ENCODE measurements around the gene TTC38.
"Not testable (repeated sequence)": the region's sequence is repeated elsewhere in the genome, so short reads cannot be mapped to it uniquely, and the experiment has no call there.

The TTC38 gene

GRCh38 chr22:46312056-46312455 lies 44.2 kb downstream of the TTC38 start:
- peaks cover 6% of the 10 kb centered on the region for H3K4me1 ChIP-seq (ENCODE audit: insufficient read depth, low read length, poor library complexity, severe bottlenecking)
- peaks cover 76% of the 10 kb centered on the region; the same call in 1 of the 2 replicates for H3K36me3 ChIP-seq (ENCODE audit: insufficient read depth, low read length)
- H3K4me3 ChIP-seq (ENCODE audit: low read length, poor library complexity, severe bottlenecking), result no peak overlapping the region
- H3F3A ChIP-seq (ENCODE audit: low read depth), result 0 out of 2 replicates have a peak, but pooled peaks cover 2% of the 10 kb centered on the region
- H3K9me2 ChIP-seq (replicated peaks; ENCODE audit: low read depth, low read length), result no peaks in the 10 kb centered on the region
- no peaks in the 10 kb centered on the region for H3K27me3 ChIP-seq (ENCODE audit: insufficient read depth, low read length, poor library complexity, severe bottlenecking)
- peaks cover 11% of the 10 kb centered on the region for H4K20me1 ChIP-seq (ENCODE audit: insufficient read depth, low read length, poor library complexity, severe bottlenecking)
- H3K4me2 ChIP-seq (ENCODE audit: low read depth, low read length, poor library complexity, severe bottlenecking), result no peak overlapping the region
- H2AFZ ChIP-seq (ENCODE audit: low read length), result no peak overlapping the region
- H3K9ac ChIP-seq (ENCODE audit: low read depth, low read length, poor library complexity, severe bottlenecking), result no peak overlapping the region
- peaks cover 70% of the 10 kb centered on the region for H3K79me2 ChIP-seq (ENCODE audit: insufficient read depth, low read length)
- no peak for TF ChIP-seq EZH2phosphoT487 (IDR thresholded peaks at IDR 0.05; ENCODE audit: borderline replicate concordance)
- TF ChIP-seq, protein P1, sequence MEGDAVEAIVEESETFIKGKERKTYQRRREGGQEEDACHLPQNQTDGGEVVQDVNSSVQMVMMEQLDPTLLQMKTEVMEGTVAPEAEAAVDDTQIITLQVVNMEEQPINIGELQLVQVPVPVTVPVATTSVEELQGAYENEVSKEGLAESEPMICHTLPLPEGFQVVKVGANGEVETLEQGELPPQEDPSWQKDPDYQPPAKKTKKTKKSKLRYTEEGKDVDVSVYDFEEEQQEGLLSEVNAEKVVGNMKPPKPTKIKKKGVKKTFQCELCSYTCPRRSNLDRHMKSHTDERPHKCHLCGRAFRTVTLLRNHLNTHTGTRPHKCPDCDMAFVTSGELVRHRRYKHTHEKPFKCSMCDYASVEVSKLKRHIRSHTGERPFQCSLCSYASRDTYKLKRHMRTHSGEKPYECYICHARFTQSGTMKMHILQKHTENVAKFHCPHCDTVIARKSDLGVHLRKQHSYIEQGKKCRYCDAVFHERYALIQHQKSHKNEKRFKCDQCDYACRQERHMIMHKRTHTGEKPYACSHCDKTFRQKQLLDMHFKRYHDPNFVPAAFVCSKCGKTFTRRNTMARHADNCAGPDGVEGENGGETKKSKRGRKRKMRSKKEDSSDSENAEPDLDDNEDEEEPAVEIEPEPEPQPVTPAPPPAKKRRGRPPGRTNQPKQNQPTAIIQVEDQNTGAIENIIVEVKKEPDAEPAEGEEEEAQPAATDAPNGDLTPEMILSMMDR (conservative IDR thresholded peaks at IDR 0.05; ENCODE audit: low read length), result no peak
- H3K9me3 ChIP-seq (ENCODE audit: insufficient read depth, low read depth, low read length), result no peaks in the 10 kb centered on the region

- not testable (repeated sequence) for H2AFZ ChIP-seq (ENCODE audit: low read length); H3K9me2 ChIP-seq (replicated peaks; ENCODE audit: low read depth, low read length); H3K4me2 ChIP-seq (ENCODE audit: low read depth, low read length, poor library complexity, severe bottlenecking); H3K9ac ChIP-seq (ENCODE audit: low read depth, low read length, poor library complexity, severe bottlenecking); H3F3A ChIP-seq (ENCODE audit: low read depth); H3K4me1 ChIP-seq (ENCODE audit: insufficient read depth, low read length, poor library complexity, severe bottlenecking); H3K27me3 ChIP-seq (ENCODE audit: insufficient read depth, low read length, poor library complexity, severe bottlenecking); H3K9me3 ChIP-seq (ENCODE audit: insufficient read depth, low read depth, low read length); H4K20me1 ChIP-seq (ENCODE audit: insufficient read depth, low read length, poor library complexity, severe bottlenecking); H3K4me3 ChIP-seq (ENCODE audit: low read length, poor library complexity, severe bottlenecking)
- peaks cover 70% of the 10 kb centered on the region for H3K79me2 ChIP-seq (ENCODE audit: insufficient read depth, low read length)
- H3K36me3 ChIP-seq (ENCODE audit: insufficient read depth, low read length), result peaks cover 84% of the 10 kb centered on the region; the same call in 1 of the 2 replicates
Observed at GRCh38 chr22:46312848-46313247, 45.0 kb downstream of the TTC38 start.

- peaks cover 69% of the 10 kb centered on the region for H3K79me2 ChIP-seq (ENCODE audit: insufficient read depth, low read length)
- peaks cover 27% of the 10 kb centered on the region for H4K20me1 ChIP-seq (ENCODE audit: insufficient read depth, low read length, poor library complexity, severe bottlenecking)
- no peaks in the 10 kb centered on the region for H3K27me3 ChIP-seq (ENCODE audit: insufficient read depth, low read length, poor library complexity, severe bottlenecking)
Observed at GRCh38 chr22:46315976-46316375, 48.2 kb downstream of the TTC38 start.

DNA sequence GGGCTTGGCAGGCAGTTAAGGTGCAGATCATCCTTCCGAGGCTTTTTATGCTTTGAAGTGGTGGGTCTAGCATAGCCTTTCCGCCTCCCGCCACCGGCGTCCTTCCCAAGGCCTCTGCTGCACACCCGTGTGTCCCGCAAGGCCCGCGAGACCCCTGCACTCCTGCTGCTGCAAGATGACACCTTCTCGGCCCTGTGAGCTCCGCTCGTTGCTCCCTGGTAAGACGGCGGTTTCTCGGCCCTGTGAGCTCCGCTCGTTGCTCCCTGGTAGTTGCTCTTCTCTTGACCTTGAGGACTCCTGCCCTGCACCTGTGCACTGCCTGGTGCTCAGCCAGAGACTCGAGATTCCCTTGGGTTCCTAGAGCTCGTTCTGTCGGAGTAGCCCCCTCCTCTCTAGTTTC lies 49.8 kb downstream of the TTC38 start:
- Histone ChIP-seq H3K9me2 (replicated peaks; ENCODE audit: low read depth, low read length) (no peaks in the 10 kb centered on the region), H3K9me3 (ENCODE audit: insufficient read depth, low read depth, low read length) (no peaks in the 10 kb centered on the region), H3K9ac (ENCODE audit: low read depth, low read length, poor library complexity, severe bottlenecking) (no peak overlapping the region), H3F3A (ENCODE audit: low read depth) (0 out of 2 replicates have a peak, but pooled peaks cover 2% of the 10 kb centered on the region), H3K27me3 (ENCODE audit: insufficient read depth, low read length, poor library complexity, severe bottlenecking) (no peaks in the 10 kb centered on the region), H3K36me3 (ENCODE audit: insufficient read depth, low read length) (peaks cover 85% of the 10 kb centered on the region), H3K4me1 (ENCODE audit: insufficient read depth, low read length, poor library complexity, severe bottlenecking) (no peaks in the 10 kb centered on the region), H3K79me2 (ENCODE audit: insufficient read depth, low read length) (peaks cover 69% of the 10 kb centered on the region), H4K20me1 (ENCODE audit: insufficient read depth, low read length, poor library complexity, severe bottlenecking) (peaks cover 25% of the 10 kb centered on the region), H3K4me3 (ENCODE audit: low read length, poor library complexity, severe bottlenecking) (no peak overlapping the region), H2AFZ (ENCODE audit: low read length) (no peak overlapping the region), H3K4me2 (ENCODE audit: low read depth, low read length, poor library complexity, severe bottlenecking) (no peak overlapping the region)
- no peak for TF ChIP-seq EZH2phosphoT487 (IDR thresholded peaks at IDR 0.05; ENCODE audit: borderline replicate concordance)
- TF ChIP-seq, protein P1 (conservative IDR thresholded peaks at IDR 0.05; ENCODE audit: low read length), result no peak

More at GRCh38 chr22:46315976-46316375, 48.2 kb downstream of the TTC38 start:
- no peak for TF ChIP-seq EZH2phosphoT487 (IDR thresholded peaks at IDR 0.05; ENCODE audit: borderline replicate concordance)
- TF ChIP-seq, protein P1 (conservative IDR thresholded peaks at IDR 0.05; ENCODE audit: low read length), result no peak
- Histone ChIP-seq H3F3A (ENCODE audit: low read depth) (0 out of 2 replicates have a peak, but pooled peaks cover 2% of the 10 kb centered on the region), H2AFZ (ENCODE audit: low read length) (no peak overlapping the region), H3K9me3 (ENCODE audit: insufficient read depth, low read depth, low read length) (no peaks in the 10 kb centered on the region), H3K9ac (ENCODE audit: low read depth, low read length, poor library complexity, severe bottlenecking) (no peak overlapping the region), H3K9me2 (replicated peaks; ENCODE audit: low read depth, low read length) (no peaks in the 10 kb centered on the region), H3K4me1 (ENCODE audit: insufficient read depth, low read length, poor library complexity, severe bottlenecking) (no peaks in the 10 kb centered on the region), H3K36me3 (ENCODE audit: insufficient read depth, low read length) (peaks cover 84% of the 10 kb centered on the region), H3K4me3 (ENCODE audit: low read length, poor library complexity, severe bottlenecking) (no peak overlapping the region), H3K4me2 (ENCODE audit: low read depth, low read length, poor library complexity, severe bottlenecking) (no peak overlapping the region)
